CD14-positive monocyte (primary cell): ENCODE results near the gene ELMO1. TPM values are rescaled to one million over a fixed set of nuclear protein-coding genes. Genes with fewer than 3 reads are reported as not detected.
A peak's percentile ranks its signal among the peaks of the same experiment; 100 is the strongest.

ENCODE experiments used
- DNase-seq, 3 donors: peaks; one replicate each; pipeline ENCODE4 v3.0.0-alpha.2; 2011 to 2022
- H2AFZ ChIP-seq: 2 replicates; pipeline ENCODE4 v1.6.0; 2012; ENCODE audit warnings: mild to moderate bottlenecking, low read depth, low read length, inconsistent platforms; ENCODE audit not compliant: insufficient read depth, poor library complexity, severe bottlenecking
- H3K27ac ChIP-seq, 2 donors: 1 replicate in 1 of 2; 2 replicates in 1 of 2; pipeline ENCODE4 v1.5.1; 2012 to 2013; ENCODE audit warnings: low read length in 2 of 2, control low read depth in 1 of 2, inconsistent platforms in 1 of 2, low read depth in 1 of 2, mild to moderate bottlenecking in 1 of 2
- H3K27me3 ChIP-seq, 2 donors: one replicate each; pipeline versions ENCODE4 v1.6.0 to v1.6.1; 2011 to 2013; ENCODE audit warnings: low read length in 2 of 2; ENCODE audit not compliant: control insufficient read depth in 2 of 2, insufficient read depth in 2 of 2
- H3K36me3 ChIP-seq, 2 donors: replicated peaks in 1 of 2; 1 replicate in 1 of 2; 2 replicates in 1 of 2; pipeline versions ENCODE4 v1.5.1 to v1.6.1; 2012 to 2013; ENCODE audit warnings: low read length in 2 of 2, control low read depth in 1 of 2, inconsistent platforms in 1 of 2, mild to moderate bottlenecking in 1 of 2; ENCODE audit not compliant: insufficient read depth in 2 of 2, control insufficient read depth in 1 of 2
- H3K4me1 ChIP-seq, 2 donors: 1 replicate in 1 of 2; 2 replicates in 1 of 2; pipeline versions ENCODE4 v1.5.1 to v1.6.1; 2012 to 2013; ENCODE audit warnings: low read length in 2 of 2, control low read depth in 1 of 2, inconsistent platforms in 1 of 2, mild to moderate bottlenecking in 1 of 2, moderate library complexity in 1 of 2; ENCODE audit not compliant: insufficient read depth in 2 of 2, control insufficient read depth in 1 of 2
- H3K4me2 ChIP-seq: replicated peaks from 2 replicates; pipeline ENCODE3; 2012; ENCODE audit warnings: low read length, moderate library complexity, mild to moderate bottlenecking; ENCODE audit not compliant: poor library complexity, severe bottlenecking; ENCODE audit errors: extremely low read depth
- H3K4me3 ChIP-seq, 3 experiments: fragments of 200-600 bp in 1 of 3; sonication (generic) in 1 of 3; replicated peaks in 1 of 3; 1 replicate in 2 of 3; 2 replicates in 1 of 3; pipeline ENCODE4 v1.5.1; 2011 to 2013; ENCODE audit warnings: low read length in 3 of 3, mild to moderate bottlenecking in 3 of 3, control low read depth in 2 of 3, low read depth in 2 of 3, inconsistent platforms in 1 of 3, moderate library complexity in 1 of 3
- H3K79me2 ChIP-seq: 2 replicates; pipeline ENCODE4 v1.6.0; 2012; ENCODE audit warnings: mild to moderate bottlenecking, control low read depth, inconsistent platforms, low read length, moderate library complexity; ENCODE audit not compliant: insufficient read depth
- H3K9ac ChIP-seq: 2 replicates; pipeline ENCODE4 v1.6.0; 2017; ENCODE audit warnings: low read length, mild to moderate bottlenecking; ENCODE audit not compliant: insufficient read depth, poor library complexity, severe bottlenecking
- H3K9me3 ChIP-seq, 2 donors: replicated peaks in 1 of 2; 1 replicate in 1 of 2; 2 replicates in 1 of 2; pipeline versions ENCODE4 v1.5.1 to v1.6.1; 2012 to 2013; ENCODE audit warnings: low read length in 2 of 2, control low read depth in 1 of 2; ENCODE audit not compliant: control insufficient read depth in 1 of 2, insufficient read depth in 1 of 2
- H4K20me1 ChIP-seq: 2 replicates; pipeline ENCODE4 v1.6.0; 2012; ENCODE audit warnings: mild to moderate bottlenecking, low read length, control low read depth, moderate library complexity; ENCODE audit not compliant: insufficient read depth
- H3K27ac Mint-ChIP-seq, 7 donors: one replicate each; pipeline ENCODE4 v1.8.0; 2020; ENCODE audit warnings: mild to moderate bottlenecking in 7 of 7, mixed read lengths in 7 of 7, moderate library complexity in 6 of 7, inconsistent platforms in 2 of 7
- H3K27me3 Mint-ChIP-seq, 3 donors: one replicate each; pipeline ENCODE4 v1.8.0; 2021 to 2022; ENCODE audit warnings: low read depth in 3 of 3, mild to moderate bottlenecking in 3 of 3, mixed read lengths in 3 of 3, moderate library complexity in 3 of 3, inconsistent platforms in 1 of 3
- H3K36me3 Mint-ChIP-seq, 2 donors: one replicate each; pipeline ENCODE4 v1.8.0; 2020; ENCODE audit warnings: mixed read lengths in 2 of 2, inconsistent platforms in 1 of 2, mild to moderate bottlenecking in 1 of 2
- H3K4me1 Mint-ChIP-seq: one replicate; pipeline ENCODE4 v1.8.0; 2020; ENCODE audit warnings: mild to moderate bottlenecking, mixed read lengths
- H3K4me3 Mint-ChIP-seq, 2 donors: one replicate each; pipeline ENCODE4 v1.8.0; 2020; ENCODE audit warnings: mild to moderate bottlenecking in 2 of 2, mixed read lengths in 2 of 2, moderate library complexity in 1 of 2
- H3K9me3 Mint-ChIP-seq, 7 donors: one replicate each; pipeline ENCODE4 v1.8.0; 2020 to 2022; ENCODE audit warnings: mixed read lengths in 7 of 7, mild to moderate bottlenecking in 6 of 7, moderate library complexity in 6 of 7, inconsistent platforms in 2 of 7
- WGBS: methylation state at CpG from one replicate; pipeline ENCODE4 v1.1.5; 2013; ENCODE audit warnings: missing lambda C conversion rate; ENCODE audit not compliant: insufficient coverage; 5-methylcytosine and 5-hydroxymethylcytosine counted together
- intact Hi-C, 2 donors: fragments of 100-400 bp; cut with micrococcal nuclease; formaldehyde crosslinking; loops; one replicate each; pipeline versions ENCODE4 v1.15.0 to v1.15.1; 2023
- polyA plus RNA-seq, 3 donors: library from polyadenylated mRNA; depleted of rRNA in 1 of 3; unstranded in 2 of 3; stranded (reverse) in 1 of 3; fragments of 300-500 nt in 2 of 3; fragments of >200 nt in 1 of 3; fragmentation: Illumina TruSeq in 2 of 3; gene quantifications; 1 replicate in 2 of 3; 2 replicates in 1 of 3; pipeline ENCODE4 v1.2.3, GENCODE V29; 2012 to 2021
- TF ChIP-seq, protein P1 (sequence below): fragments of 200-600 bp; IDR thresholded peaks from one replicate; pipeline ENCODE4 v1.8.0; 2022; ENCODE audit warnings: antibody characterized with exemption, mild to moderate bottlenecking

Gene ELMO1
- polyA plus RNA-seq, 3 donors = 46.6 to 50.2 (median 46.7) TPM

DNA sequence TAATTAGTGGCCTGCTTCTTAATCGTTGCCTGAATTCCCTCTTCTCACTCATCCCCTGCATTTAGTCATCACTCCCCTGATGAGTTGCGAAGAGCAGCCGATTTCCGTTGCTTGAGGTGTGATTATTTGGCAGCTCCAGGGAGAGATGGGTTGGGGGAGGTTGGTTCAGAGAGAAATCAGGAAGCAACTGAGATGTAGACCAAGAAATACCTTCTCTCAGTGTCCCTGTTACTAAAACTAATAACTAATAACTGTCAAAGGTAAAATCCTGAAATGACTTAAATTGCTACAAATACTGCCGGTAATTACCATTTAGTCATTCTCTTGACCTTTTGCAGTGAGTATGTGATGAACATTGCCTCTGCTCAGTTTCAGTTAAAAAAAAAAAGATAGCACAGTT is 76.9 kb downstream of the ELMO1 start:
- no CpG with 5 or more reads among the region's 5 CpGs for WGBS
- Mint-ChIP-seq H3K9me3 (peaks cover 4 to 8% (median 5%) of the 10 kb centered on the region in 7 donors), H3K36me3 (peaks cover 18% of the 10 kb centered on the region in 2 donors), H3K4me1 (peaks cover 8% of the 10 kb centered on the region), H3K4me3 (no peak overlapping the region), H3K27ac (no peak overlapping the region), H3K27me3 (no peaks in the 10 kb centered on the region)
- Histone ChIP-seq H3K36me3 (peaks cover 0 to 20% of the 10 kb centered on the region in 2 donors), H3K9me3 (peaks cover 4 to 7% of the 10 kb centered on the region in 2 donors), H3K4me2 (no peak overlapping the region), H3K4me3 (no peak overlapping the region), H3K4me1 (no peaks in the 10 kb centered on the region), H3K9ac (no peak overlapping the region), H3K27me3 (no peaks in the 10 kb centered on the region), H3K79me2 (peaks cover 75% of the 10 kb centered on the region), H3K27ac (no peak overlapping the region), H2AFZ (no peak overlapping the region), H4K20me1 (peaks cover 96% of the 10 kb centered on the region)
- intact Hi-C loops = no loop called here
- TF ChIP-seq, protein P1, sequence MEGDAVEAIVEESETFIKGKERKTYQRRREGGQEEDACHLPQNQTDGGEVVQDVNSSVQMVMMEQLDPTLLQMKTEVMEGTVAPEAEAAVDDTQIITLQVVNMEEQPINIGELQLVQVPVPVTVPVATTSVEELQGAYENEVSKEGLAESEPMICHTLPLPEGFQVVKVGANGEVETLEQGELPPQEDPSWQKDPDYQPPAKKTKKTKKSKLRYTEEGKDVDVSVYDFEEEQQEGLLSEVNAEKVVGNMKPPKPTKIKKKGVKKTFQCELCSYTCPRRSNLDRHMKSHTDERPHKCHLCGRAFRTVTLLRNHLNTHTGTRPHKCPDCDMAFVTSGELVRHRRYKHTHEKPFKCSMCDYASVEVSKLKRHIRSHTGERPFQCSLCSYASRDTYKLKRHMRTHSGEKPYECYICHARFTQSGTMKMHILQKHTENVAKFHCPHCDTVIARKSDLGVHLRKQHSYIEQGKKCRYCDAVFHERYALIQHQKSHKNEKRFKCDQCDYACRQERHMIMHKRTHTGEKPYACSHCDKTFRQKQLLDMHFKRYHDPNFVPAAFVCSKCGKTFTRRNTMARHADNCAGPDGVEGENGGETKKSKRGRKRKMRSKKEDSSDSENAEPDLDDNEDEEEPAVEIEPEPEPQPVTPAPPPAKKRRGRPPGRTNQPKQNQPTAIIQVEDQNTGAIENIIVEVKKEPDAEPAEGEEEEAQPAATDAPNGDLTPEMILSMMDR = no peak
- DNase-seq = no peak

DNA sequence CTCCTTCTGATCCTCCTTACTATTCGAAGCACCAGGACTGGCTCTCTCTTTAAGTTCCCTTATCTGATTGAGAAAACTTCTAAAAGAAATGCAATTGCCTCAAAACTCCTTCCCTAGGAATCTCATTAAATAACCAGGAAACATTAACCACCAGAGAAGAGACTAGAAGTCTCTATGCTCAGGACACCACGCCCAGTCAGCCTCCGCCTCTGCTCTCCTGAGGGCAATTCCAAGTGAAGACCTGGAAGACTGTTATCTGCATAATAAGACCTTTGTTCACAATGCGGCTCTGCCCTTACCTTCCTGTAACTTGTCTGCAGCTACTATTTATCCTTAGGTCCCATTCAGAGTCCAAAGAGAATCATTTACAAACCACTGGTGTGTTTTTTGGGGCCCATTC is 78.8 kb downstream of the ELMO1 start:
- Histone ChIP-seq H3K9me3 (no peaks in the 10 kb centered on the region), H4K20me1 (peaks cover 96% of the 10 kb centered on the region), H3K36me3 (peaks cover 0 to 5% of the 10 kb centered on the region in 2 donors), H3K9ac (no peak overlapping the region), H3K4me3 (no peak overlapping the region), H3K4me2 (no peak overlapping the region), H3K27me3 (no peaks in the 10 kb centered on the region), H2AFZ (no peak overlapping the region), H3K79me2 (peaks cover 70% of the 10 kb centered on the region), H3K4me1 (no peaks in the 10 kb centered on the region), H3K27ac (no peak overlapping the region)
- Mint-ChIP-seq H3K9me3 (no peaks in the 10 kb centered on the region), H3K4me3 (no peak overlapping the region), H3K4me1 (peaks cover 8% of the 10 kb centered on the region), H3K27ac (peak overlapping the region in 2 of 7 donors; percentile 19), H3K36me3 (peaks cover 9 to 10% of the 10 kb centered on the region in 2 donors), H3K27me3 (no peaks in the 10 kb centered on the region)
- TF ChIP-seq, protein P1 = no peak
- intact Hi-C loops = no loop called here
- WGBS = 91% methylated on average over 4 of the region's 4 CpGs
- DNase-seq = no peak
